PFSK-1 (cell line): ENCODE measurements around the gene NRP2.

Experiments
- FOXP2 ChIP-seq: optimal IDR thresholded peaks from 2 replicates; pipeline ENCODE3; 2011; ENCODE audit warnings: borderline replicate concordance, control low read depth, inconsistent platforms; ENCODE audit not compliant: insufficient read depth; ENCODE audit errors: extremely low read length, extremely low read depth
- POLR2AphosphoS5 ChIP-seq: IDR thresholded peaks from 2 replicates; pipeline ENCODE4 v1.6.1; 2012; ENCODE audit warnings: low read depth, mild to moderate bottlenecking, control low read depth, low read length, moderate library complexity
- SIN3A ChIP-seq: IDR thresholded peaks from 2 replicates; pipeline ENCODE4 v1.6.1; 2012; ENCODE audit warnings: mild to moderate bottlenecking, low read length, moderate library complexity, borderline replicate concordance; ENCODE audit not compliant: insufficient read depth
- TAF1 ChIP-seq: IDR thresholded peaks from 2 replicates; pipeline ENCODE4 v1.6.1; 2012; ENCODE audit warnings: low read length, control low read depth, borderline replicate concordance; ENCODE audit not compliant: insufficient read depth
- TF ChIP-seq, protein P1 (sequence below), 2 experiments: IDR thresholded peaks; 2 replicates each; pipeline versions ENCODE4 v1.6.1 to v1.8.0; 2011 to 2012; ENCODE audit warnings: low read depth in 2 of 2, low read length in 2 of 2, control low read depth in 1 of 2, inconsistent platforms in 1 of 2, mild to moderate bottlenecking in 1 of 2, moderate library complexity in 1 of 2; ENCODE audit not compliant: insufficient read depth in 1 of 2

Gene NRP2

DNA sequence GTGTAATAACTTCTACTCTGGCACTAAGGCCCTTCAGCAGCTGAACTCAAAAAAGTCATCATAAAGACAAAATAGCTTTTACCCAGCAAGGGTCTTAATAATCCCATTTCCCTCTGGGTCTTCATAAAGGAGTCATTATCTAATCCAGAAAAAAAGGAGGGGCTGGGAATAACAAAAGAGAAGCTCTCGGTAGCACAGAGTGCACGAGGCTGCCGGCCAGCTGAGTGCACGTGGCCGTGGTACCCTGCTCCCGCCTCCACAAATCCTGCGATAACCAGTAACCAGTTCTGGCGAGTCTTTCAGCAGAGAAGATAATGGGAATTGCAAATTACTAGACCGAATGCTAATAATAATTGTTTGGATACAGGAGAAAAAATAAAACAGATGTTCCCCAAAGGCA, 7.5 kb downstream of the NRP2 start:
- TF ChIP-seq SIN3A: no peak
- TF ChIP-seq, protein P1, sequence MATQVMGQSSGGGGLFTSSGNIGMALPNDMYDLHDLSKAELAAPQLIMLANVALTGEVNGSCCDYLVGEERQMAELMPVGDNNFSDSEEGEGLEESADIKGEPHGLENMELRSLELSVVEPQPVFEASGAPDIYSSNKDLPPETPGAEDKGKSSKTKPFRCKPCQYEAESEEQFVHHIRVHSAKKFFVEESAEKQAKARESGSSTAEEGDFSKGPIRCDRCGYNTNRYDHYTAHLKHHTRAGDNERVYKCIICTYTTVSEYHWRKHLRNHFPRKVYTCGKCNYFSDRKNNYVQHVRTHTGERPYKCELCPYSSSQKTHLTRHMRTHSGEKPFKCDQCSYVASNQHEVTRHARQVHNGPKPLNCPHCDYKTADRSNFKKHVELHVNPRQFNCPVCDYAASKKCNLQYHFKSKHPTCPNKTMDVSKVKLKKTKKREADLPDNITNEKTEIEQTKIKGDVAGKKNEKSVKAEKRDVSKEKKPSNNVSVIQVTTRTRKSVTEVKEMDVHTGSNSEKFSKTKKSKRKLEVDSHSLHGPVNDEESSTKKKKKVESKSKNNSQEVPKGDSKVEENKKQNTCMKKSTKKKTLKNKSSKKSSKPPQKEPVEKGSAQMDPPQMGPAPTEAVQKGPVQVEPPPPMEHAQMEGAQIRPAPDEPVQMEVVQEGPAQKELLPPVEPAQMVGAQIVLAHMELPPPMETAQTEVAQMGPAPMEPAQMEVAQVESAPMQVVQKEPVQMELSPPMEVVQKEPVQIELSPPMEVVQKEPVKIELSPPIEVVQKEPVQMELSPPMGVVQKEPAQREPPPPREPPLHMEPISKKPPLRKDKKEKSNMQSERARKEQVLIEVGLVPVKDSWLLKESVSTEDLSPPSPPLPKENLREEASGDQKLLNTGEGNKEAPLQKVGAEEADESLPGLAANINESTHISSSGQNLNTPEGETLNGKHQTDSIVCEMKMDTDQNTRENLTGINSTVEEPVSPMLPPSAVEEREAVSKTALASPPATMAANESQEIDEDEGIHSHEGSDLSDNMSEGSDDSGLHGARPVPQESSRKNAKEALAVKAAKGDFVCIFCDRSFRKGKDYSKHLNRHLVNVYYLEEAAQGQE (IDR thresholded peaks at IDR 0.05; ENCODE audit: insufficient read depth in 1 of 2, low read depth in 2 of 2, low read length in 2 of 2): no peak
- TF ChIP-seq TAF1: no peak
- no peak for TF ChIP-seq FOXP2
- no peak for TF ChIP-seq POLR2AphosphoS5

DNA sequence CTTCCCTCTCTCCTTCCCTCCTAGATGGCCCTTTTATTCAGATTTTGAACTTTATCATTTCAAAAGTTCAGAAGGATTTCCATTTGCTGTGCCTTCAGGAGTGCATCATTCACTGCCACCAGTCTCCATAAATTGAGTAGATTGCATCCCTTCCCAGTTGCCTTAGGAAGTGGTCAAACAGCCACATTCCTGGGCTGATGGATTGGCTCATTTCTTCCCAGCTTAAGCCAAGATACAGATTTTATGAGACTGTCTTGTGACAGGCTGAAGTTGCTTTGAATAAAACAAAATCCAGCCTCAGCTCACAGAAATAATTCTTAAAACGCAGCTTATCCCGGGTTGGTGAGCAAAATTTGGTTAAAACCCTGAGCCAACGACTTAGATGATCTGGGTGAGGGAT, 9.8 kb downstream of the NRP2 start:
- TF ChIP-seq TAF1 (no peak), POLR2AphosphoS5 (no peak), FOXP2 (no peak), SIN3A (no peak)
- TF ChIP-seq, protein P1 (IDR thresholded peaks at IDR 0.05; ENCODE audit: insufficient read depth in 1 of 2, low read depth in 2 of 2, low read length in 2 of 2): no peak

GRCh38 chr2:205694256-205694655, 12.0 kb downstream of the NRP2 start:
- TF ChIP-seq POLR2AphosphoS5 (no peak), TAF1 (no peak), FOXP2 (no peak), SIN3A (no peak)
- TF ChIP-seq, protein P1 (IDR thresholded peaks at IDR 0.05; ENCODE audit: insufficient read depth in 1 of 2, low read depth in 2 of 2, low read length in 2 of 2): no peak

DNA sequence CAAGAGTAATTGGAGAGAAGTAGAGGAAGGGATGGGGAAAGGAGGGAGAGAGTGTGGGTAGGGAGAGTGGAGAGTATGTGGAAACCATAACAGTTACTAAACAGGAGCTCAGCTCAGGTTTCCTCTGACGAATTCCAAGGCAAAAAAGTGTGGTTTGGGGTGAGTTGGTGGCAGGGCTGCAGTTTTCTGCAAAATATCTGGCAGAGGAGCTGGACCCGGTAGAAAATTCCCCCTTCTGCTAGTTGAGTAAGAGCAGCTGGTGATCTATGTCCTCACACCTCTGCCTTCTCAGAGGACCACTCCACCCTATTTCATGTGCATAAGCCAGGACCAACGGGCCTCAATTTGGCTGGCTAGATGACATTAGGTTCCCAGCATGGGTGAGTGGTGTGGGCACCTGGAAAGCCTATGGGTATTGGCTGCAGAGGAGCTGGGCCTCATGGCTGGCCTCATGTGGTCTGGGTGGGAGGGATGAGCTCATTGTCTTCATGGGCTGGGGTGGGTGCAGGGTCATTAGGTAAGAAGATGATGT, 13.2 kb downstream of the NRP2 start:
- no peak for TF ChIP-seq POLR2AphosphoS5
- no peak for TF ChIP-seq TAF1
- no peak for TF ChIP-seq FOXP2
- no peak for TF ChIP-seq SIN3A
- TF ChIP-seq, protein P1 (IDR thresholded peaks at IDR 0.05; ENCODE audit: insufficient read depth in 1 of 2, low read depth in 2 of 2, low read length in 2 of 2): no peak
